CD4-positive, alpha-beta T cell (primary cell): Measurements from ENCODE around the gene CDH8. TPM values are rescaled to one million over a fixed set of nuclear protein-coding genes. Genes with fewer than 3 reads are reported as not detected.

Experiments
- ATAC-seq: fragments of 200-7000 bp; cut with Tn5 transposase; one replicate; pipeline ENCODE4 v1.10.0; 2022; ENCODE audit warnings: mild to moderate bottlenecking; ENCODE audit not compliant: poor library complexity
- CTCF ChIA-PET: fragments of 350-600 bp; sonication (Branson Sonifier 250); formaldehyde crosslinking; loops from one replicate; lab custom pipeline; 2021; ENCODE audit warnings: antibody characterized with exemption, inconsistent platforms; lab: Charles Lee
- POLR2A ChIA-PET: fragments of 350-600 bp; sonication (Branson Sonifier 250); formaldehyde crosslinking; loops from one replicate; lab custom pipeline; 2021; ENCODE audit warnings: antibody characterized with exemption, inconsistent platforms; lab: Charles Lee
- DNase-seq, 14 experiments: peaks; one replicate each; pipeline ENCODE4 v3.0.0-alpha.2; 2013 to 2020; ENCODE audit warnings: mixed read lengths in 2 of 14
- H3K27ac ChIP-seq, 2 donors: one replicate each; pipeline versions ENCODE4 v1.5.1 to v1.7.0; 2013; ENCODE audit warnings: low read length in 2 of 2, low read depth in 1 of 2, mild to moderate bottlenecking in 1 of 2
- H3K27me3 ChIP-seq, 2 experiments: 1 replicate in 1 of 2; 2 replicates in 1 of 2; pipeline versions ENCODE4 v1.6.1 to v1.7.0; 2013; ENCODE audit warnings: low read length in 2 of 2, control low read depth in 1 of 2, mild to moderate bottlenecking in 1 of 2, moderate library complexity in 1 of 2; ENCODE audit not compliant: insufficient read depth in 2 of 2, control insufficient read depth in 1 of 2
- H3K36me3 ChIP-seq: one replicate; pipeline ENCODE4 v1.6.1; 2013; ENCODE audit warnings: low read length, control low read depth; ENCODE audit not compliant: insufficient read depth
- H3K4me1 ChIP-seq: one replicate; pipeline ENCODE4 v1.6.1; 2013; ENCODE audit warnings: low read length, control low read depth; ENCODE audit not compliant: insufficient read depth
- H3K4me3 ChIP-seq: one replicate; pipeline ENCODE4 v1.5.1; 2013; ENCODE audit warnings: mild to moderate bottlenecking, low read length, moderate library complexity
- H3K9me3 ChIP-seq, 2 experiments: 1 replicate in 1 of 2; 2 replicates in 1 of 2; pipeline versions ENCODE4 v1.6.1 to v1.7.0; 2013; ENCODE audit warnings: low read length in 2 of 2, mild to moderate bottlenecking in 2 of 2, control low read depth in 1 of 2, moderate library complexity in 1 of 2; ENCODE audit not compliant: control insufficient read depth in 1 of 2, insufficient read depth in 1 of 2
- H3K27ac Mint-ChIP-seq: one replicate; pipeline ENCODE4 v1.8.0; 2020; ENCODE audit warnings: mixed read lengths
- H3K27me3 Mint-ChIP-seq: one replicate; pipeline ENCODE4 v1.8.0; 2021; ENCODE audit warnings: mixed read lengths
- H3K36me3 Mint-ChIP-seq: one replicate; pipeline ENCODE4 v1.8.0; 2021; ENCODE audit warnings: low read depth, mixed read lengths
- H3K4me1 Mint-ChIP-seq: one replicate; pipeline ENCODE4 v1.8.0; 2021; ENCODE audit warnings: low read depth, mixed read lengths
- H3K4me3 Mint-ChIP-seq: one replicate; pipeline ENCODE4 v1.8.0; 2020; ENCODE audit warnings: mild to moderate bottlenecking, mixed read lengths
- H3K9me3 Mint-ChIP-seq: one replicate; pipeline ENCODE4 v1.8.0; 2020; ENCODE audit warnings: mixed read lengths
- CTCF ChIP-seq: fragments of 200-600 bp; IDR thresholded peaks from one replicate; pipeline ENCODE4 v1.8.0; 2022; ENCODE audit warnings: antibody characterized with exemption, mild to moderate bottlenecking
- intact Hi-C, 2 experiments: fragments of 100-400 bp; cut with DNase I in 1 of 2; cut with micrococcal nuclease in 1 of 2; formaldehyde crosslinking; loops; one replicate each; pipeline versions ENCODE4 v1.15.1 to v1.9.0; 2023 to 2025; cut with DNase I, micrococcal nuclease
- total RNA-seq, 174 experiments: library from RNA in 2 of 174; stranded (reverse) in 2 of 174; gene quantifications; one replicate each; pipeline ENCODE4 v1.2.3 and lab custom pipeline; 2021 to 2026

CDH8 gene
- total RNA-seq, 2 experiments from 2014 or later: not detected

GRCh38 chr16:61818850-61819249 is 217.4 kb downstream of the CDH8 start:
- Mint-ChIP-seq H3K27me3 (no peaks in the 10 kb centered on the region), H3K4me3 (no peak overlapping the region), H3K36me3 (no peaks in the 10 kb centered on the region), H3K27ac (no peak overlapping the region), H3K4me1 (no peaks in the 10 kb centered on the region), H3K9me3 (peaks cover 22% of the 10 kb centered on the region)
- DNase-seq: no peak
- Histone ChIP-seq H3K9me3 (peaks cover 0 to 6% of the 10 kb centered on the region in 2 experiments), H3K4me3 (no peak overlapping the region), H3K4me1 (no peaks in the 10 kb centered on the region), H3K36me3 (no peaks in the 10 kb centered on the region), H3K27me3 (no peaks in the 10 kb centered on the region), H3K27ac (no peak overlapping the region)
- intact Hi-C loops: no loop called here
- no peak for ATAC-seq
- no peak for TF ChIP-seq CTCF
- ChIA-PET POLR2A (no interaction called here), CTCF (no interaction called here)

DNA sequence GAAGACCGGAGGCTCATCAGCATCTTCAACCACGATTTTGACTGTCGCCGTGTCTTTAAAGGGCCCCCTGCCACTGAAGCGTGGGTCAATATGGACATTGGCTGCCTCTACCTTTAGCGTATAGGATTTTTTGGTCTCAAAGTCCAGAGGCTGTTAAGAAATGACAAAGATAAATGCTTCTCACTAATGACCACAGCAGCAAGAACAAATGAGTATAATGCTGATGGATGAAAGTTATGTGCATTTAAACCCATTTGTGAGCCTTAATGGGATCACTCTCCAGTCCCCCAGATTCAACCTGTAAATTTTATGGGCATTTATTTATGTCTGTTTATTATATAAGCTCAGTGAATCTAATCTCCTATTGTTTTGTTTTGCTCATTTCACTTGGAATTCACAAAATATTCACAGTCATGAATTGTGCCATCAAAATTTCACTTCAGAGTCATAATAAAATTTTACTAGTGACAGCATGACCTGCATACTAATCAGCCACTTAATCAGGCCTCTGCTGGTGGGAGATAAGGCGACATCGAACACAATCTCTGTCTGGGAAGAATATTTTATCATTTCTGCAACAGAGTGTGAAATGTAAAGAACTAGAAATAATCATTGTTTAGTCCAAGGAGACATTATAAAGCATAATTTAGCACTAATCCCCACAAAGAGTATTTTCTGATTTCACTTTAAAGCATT is 218.5 kb downstream of the CDH8 start:
- POLR2A ChIA-PET: no interaction called here
- Mint-ChIP-seq H3K9me3 (peaks cover 17% of the 10 kb centered on the region), H3K4me3 (no peak overlapping the region), H3K4me1 (no peaks in the 10 kb centered on the region), H3K27me3 (no peaks in the 10 kb centered on the region), H3K27ac (no peak overlapping the region), H3K36me3 (no peaks in the 10 kb centered on the region)
- H3K27ac ChIP-seq: no peak overlapping the region
- H3K36me3 ChIP-seq: no peaks in the 10 kb centered on the region
- no peaks in the 10 kb centered on the region for H3K27me3 ChIP-seq
- peaks cover 0 to 5% of the 10 kb centered on the region in 2 experiments for H3K9me3 ChIP-seq
- H3K4me1 ChIP-seq: no peaks in the 10 kb centered on the region
- intact Hi-C loops: no loop called here
- no peak overlapping the region for H3K4me3 ChIP-seq
- ATAC-seq: no peak
- no peak for TF ChIP-seq CTCF
- DNase-seq: no peak
- CTCF ChIA-PET: no interaction called here

DNA sequence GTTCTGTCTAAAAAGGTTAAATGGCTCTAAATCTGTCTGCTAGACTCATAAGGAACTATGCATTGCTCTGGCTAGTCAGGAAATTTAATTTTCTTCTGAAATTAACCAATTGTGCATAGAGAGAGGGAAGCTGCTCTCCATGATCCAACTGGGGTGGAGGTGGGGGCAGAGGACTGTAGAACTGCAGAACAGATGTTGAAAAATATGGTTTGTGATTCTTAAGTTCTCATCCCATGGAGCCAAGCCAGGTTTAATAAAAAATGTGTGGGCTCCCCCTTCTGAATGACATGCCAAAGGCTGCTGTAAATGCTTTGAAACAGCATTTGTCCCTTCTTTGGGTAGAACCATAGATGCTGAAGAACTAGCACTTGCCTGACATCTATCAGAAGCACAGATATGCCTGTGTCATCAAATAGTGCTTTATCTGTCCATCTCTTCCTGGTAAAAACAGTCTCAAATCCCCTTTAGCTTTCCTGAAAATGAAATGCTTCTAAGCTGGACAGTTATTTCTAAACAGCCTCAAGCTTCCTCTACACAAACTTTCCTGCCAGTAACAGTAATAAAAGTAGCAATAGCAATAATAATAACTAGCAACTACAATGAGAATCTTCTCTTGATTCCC is 221.4 kb downstream of the CDH8 start:
- no peaks in the 10 kb centered on the region for H3K27me3 Mint-ChIP-seq
- no peak for TF ChIP-seq CTCF
- POLR2A ChIA-PET: no interaction called here
- Histone ChIP-seq H3K36me3 (no peaks in the 10 kb centered on the region), H3K4me1 (no peaks in the 10 kb centered on the region), H3K9me3 (peaks cover 0 to 5% of the 10 kb centered on the region in 2 experiments), H3K4me3 (no peak overlapping the region), H3K27ac (no peak overlapping the region), H3K27me3 (no peaks in the 10 kb centered on the region)
- H3K36me3 Mint-ChIP-seq: no peaks in the 10 kb centered on the region
- CTCF ChIA-PET: no interaction called here
- no peak overlapping the region for H3K27ac Mint-ChIP-seq
- no peak overlapping the region for H3K4me3 Mint-ChIP-seq
- peaks cover 11% of the 10 kb centered on the region for H3K9me3 Mint-ChIP-seq
- ATAC-seq (no peak), DNase-seq (no peak)
- H3K4me1 Mint-ChIP-seq: no peaks in the 10 kb centered on the region
- intact Hi-C loops: no loop called here
